Fibroblast of lung (primary cell): ENCODE data around the gene TMEM33.

Experiments
- CTCF ChIP-seq, 2 donors: IDR thresholded peaks in 1 of 2; conservative IDR thresholded peaks in 1 of 2; 1 replicate in 1 of 2; 2 replicates in 1 of 2; pipeline ENCODE4 v1.5.1; 2011 to 2012; ENCODE audit warnings: low read length in 2 of 2, control low read depth in 1 of 2, inconsistent platforms in 1 of 2, low read depth in 1 of 2, mild to moderate bottlenecking in 1 of 2
- EZH2 ChIP-seq: IDR thresholded peaks from 2 replicates; pipeline ENCODE4 v1.5.1; 2012; ENCODE audit warnings: low read length, control low read depth, mild to moderate bottlenecking; ENCODE audit errors: missing control alignments

- TF ChIP-seq CTCF (conservative IDR thresholded peaks at IDR 0.05 in 1 of 2, IDR thresholded peaks at IDR 0.05 in 1 of 2; ENCODE audit: low read depth in 1 of 2, low read length in 2 of 2) (no peak), EZH2 (no peak)
Measured at GRCh38 chr4:41943506-41943905, 8.3 kb downstream of the TMEM33 start.
